Measurements from ENCODE around the gene MAJIN.

MAJIN gene

DNA sequence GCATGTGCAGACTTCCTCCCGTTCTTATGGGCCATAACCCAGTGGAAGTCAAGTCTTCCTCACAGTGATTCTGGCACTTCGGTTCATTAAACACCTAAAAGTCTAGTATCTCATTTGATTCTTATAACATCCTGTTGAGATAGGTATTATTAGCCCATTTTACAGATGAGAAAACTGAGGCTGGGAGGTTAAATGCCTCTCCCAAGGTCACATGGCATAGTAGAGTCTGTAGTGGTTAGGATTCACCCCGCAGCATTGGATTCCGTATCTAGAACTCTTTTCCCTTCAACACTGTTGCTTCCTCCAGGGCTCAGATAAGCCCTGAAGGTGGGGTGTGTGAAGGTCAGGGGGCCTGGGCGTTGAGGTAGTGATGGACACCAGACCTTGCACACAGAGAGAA lies 39.6 kb downstream of the MAJIN start:
- no peak for TF ChIP-seq TOX (CRISPR knock-in tag; IDR thresholded peaks at IDR 0.05; ENCODE audit: borderline replicate concordance)
- TF ChIP-seq, protein P1, sequence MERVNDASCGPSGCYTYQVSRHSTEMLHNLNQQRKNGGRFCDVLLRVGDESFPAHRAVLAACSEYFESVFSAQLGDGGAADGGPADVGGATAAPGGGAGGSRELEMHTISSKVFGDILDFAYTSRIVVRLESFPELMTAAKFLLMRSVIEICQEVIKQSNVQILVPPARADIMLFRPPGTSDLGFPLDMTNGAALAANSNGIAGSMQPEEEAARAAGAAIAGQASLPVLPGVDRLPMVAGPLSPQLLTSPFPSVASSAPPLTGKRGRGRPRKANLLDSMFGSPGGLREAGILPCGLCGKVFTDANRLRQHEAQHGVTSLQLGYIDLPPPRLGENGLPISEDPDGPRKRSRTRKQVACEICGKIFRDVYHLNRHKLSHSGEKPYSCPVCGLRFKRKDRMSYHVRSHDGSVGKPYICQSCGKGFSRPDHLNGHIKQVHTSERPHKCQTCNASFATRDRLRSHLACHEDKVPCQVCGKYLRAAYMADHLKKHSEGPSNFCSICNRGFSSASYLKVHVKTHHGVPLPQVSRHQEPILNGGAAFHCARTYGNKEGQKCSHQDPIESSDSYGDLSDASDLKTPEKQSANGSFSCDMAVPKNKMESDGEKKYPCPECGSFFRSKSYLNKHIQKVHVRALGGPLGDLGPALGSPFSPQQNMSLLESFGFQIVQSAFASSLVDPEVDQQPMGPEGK (CRISPR knock-in tag; IDR thresholded peaks at IDR 0.05; ENCODE audit: borderline replicate concordance) = no peak
- no peak for TF ChIP-seq ARNTL (CRISPR knock-in tag; IDR thresholded peaks at IDR 0.05; ENCODE audit: borderline replicate concordance, low read depth)
- TF ChIP-seq, protein P2, sequence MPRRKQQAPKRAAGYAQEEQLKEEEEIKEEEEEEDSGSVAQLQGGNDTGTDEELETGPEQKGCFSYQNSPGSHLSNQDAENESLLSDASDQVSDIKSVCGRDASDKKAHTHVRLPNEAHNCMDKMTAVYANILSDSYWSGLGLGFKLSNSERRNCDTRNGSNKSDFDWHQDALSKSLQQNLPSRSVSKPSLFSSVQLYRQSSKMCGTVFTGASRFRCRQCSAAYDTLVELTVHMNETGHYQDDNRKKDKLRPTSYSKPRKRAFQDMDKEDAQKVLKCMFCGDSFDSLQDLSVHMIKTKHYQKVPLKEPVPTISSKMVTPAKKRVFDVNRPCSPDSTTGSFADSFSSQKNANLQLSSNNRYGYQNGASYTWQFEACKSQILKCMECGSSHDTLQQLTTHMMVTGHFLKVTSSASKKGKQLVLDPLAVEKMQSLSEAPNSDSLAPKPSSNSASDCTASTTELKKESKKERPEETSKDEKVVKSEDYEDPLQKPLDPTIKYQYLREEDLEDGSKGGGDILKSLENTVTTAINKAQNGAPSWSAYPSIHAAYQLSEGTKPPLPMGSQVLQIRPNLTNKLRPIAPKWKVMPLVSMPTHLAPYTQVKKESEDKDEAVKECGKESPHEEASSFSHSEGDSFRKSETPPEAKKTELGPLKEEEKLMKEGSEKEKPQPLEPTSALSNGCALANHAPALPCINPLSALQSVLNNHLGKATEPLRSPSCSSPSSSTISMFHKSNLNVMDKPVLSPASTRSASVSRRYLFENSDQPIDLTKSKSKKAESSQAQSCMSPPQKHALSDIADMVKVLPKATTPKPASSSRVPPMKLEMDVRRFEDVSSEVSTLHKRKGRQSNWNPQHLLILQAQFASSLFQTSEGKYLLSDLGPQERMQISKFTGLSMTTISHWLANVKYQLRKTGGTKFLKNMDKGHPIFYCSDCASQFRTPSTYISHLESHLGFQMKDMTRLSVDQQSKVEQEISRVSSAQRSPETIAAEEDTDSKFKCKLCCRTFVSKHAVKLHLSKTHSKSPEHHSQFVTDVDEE (CRISPR knock-in tag; IDR thresholded peaks at IDR 0.05) = no peak
- TF ChIP-seq OSR1 (CRISPR knock-in tag; IDR thresholded peaks at IDR 0.05) = no peak
- no peak for TF ChIP-seq ZC3H10 (CRISPR knock-in tag; IDR thresholded peaks at IDR 0.05)
- no peak for TF ChIP-seq ESRRG (CRISPR knock-in tag; IDR thresholded peaks at IDR 0.05)
- TF ChIP-seq CSDC2 (CRISPR knock-in tag; IDR thresholded peaks at IDR 0.05) = no peak
- no peak for TF ChIP-seq POU6F1 (CRISPR knock-in tag; IDR thresholded peaks at IDR 0.05; ENCODE audit: borderline replicate concordance, low read depth)
- no peak for TF ChIP-seq ZFP30 (CRISPR knock-in tag; IDR thresholded peaks at IDR 0.05)
- no peak for TF ChIP-seq TCF4 (CRISPR knock-in tag; IDR thresholded peaks at IDR 0.05; ENCODE audit: borderline replicate concordance)
- no peak for TF ChIP-seq ISL1 (CRISPR knock-in tag; IDR thresholded peaks at IDR 0.05)
- TF ChIP-seq ZNF565 (CRISPR knock-in tag; conservative IDR thresholded peaks at IDR 0.05; ENCODE audit: low read depth) = no peak
- no peak for TF ChIP-seq ZNF70 (CRISPR knock-in tag; IDR thresholded peaks at IDR 0.05)
- TF ChIP-seq, protein P3, sequence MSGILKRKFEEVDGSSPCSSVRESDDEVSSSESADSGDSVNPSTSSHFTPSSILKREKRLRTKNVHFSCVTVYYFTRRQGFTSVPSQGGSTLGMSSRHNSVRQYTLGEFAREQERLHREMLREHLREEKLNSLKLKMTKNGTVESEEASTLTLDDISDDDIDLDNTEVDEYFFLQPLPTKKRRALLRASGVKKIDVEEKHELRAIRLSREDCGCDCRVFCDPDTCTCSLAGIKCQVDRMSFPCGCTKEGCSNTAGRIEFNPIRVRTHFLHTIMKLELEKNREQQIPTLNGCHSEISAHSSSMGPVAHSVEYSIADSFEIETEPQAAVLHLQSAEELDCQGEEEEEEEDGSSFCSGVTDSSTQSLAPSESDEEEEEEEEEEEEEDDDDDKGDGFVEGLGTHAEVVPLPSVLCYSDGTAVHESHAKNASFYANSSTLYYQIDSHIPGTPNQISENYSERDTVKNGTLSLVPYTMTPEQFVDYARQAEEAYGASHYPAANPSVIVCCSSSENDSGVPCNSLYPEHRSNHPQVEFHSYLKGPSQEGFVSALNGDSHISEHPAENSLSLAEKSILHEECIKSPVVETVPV (CRISPR knock-in tag; IDR thresholded peaks at IDR 0.05) = no peak
- no peak for TF ChIP-seq SNAI2 (CRISPR knock-in tag; IDR thresholded peaks at IDR 0.05)
- no peak for TF ChIP-seq BACH2 (CRISPR knock-in tag; IDR thresholded peaks at IDR 0.05; ENCODE audit: borderline replicate concordance)
- TF ChIP-seq GLIS3 (CRISPR knock-in tag; IDR thresholded peaks at IDR 0.05) = no peak
- TF ChIP-seq PPARA (CRISPR knock-in tag; IDR thresholded peaks at IDR 0.05; ENCODE audit: borderline replicate concordance) = no peak
- no peak for ATAC-seq

DNA sequence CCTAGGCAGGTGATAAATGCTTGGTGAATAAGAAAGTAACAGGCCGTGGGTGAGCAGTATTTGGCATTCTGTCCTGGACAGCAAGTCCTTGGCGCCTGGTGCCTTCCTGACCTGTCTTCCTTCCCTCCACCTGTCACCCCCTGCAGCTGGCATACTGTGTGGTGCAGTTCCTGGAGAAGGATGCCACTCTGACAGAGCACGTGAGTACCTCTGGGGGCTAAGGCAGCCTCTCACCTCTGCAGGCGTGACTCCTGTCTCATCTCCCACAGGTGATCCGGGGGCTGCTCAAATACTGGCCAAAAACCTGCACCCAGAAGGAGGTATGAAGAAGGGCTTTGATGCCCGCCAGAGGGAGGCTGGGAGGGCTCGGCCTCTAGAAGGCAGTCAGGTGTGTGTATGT lies 40.6 kb downstream of the MAJIN start:
- no peak for ATAC-seq
- TF ChIP-seq ZFP30 (CRISPR knock-in tag; IDR thresholded peaks at IDR 0.05) = no peak
- no peak for TF ChIP-seq BACH2 (CRISPR knock-in tag; IDR thresholded peaks at IDR 0.05; ENCODE audit: borderline replicate concordance)
- no peak for TF ChIP-seq ZNF8 (CRISPR knock-in tag; IDR thresholded peaks at IDR 0.05)
- no peak for TF ChIP-seq TOX (CRISPR knock-in tag; IDR thresholded peaks at IDR 0.05; ENCODE audit: borderline replicate concordance)
- TF ChIP-seq, protein P2 (CRISPR knock-in tag; IDR thresholded peaks at IDR 0.05) = no peak
- TF ChIP-seq ZNF565 (CRISPR knock-in tag; conservative IDR thresholded peaks at IDR 0.05; ENCODE audit: low read depth) = no peak
- no peak for TF ChIP-seq POU6F1 (CRISPR knock-in tag; IDR thresholded peaks at IDR 0.05; ENCODE audit: borderline replicate concordance, low read depth)
- no peak for TF ChIP-seq SNAI2 (CRISPR knock-in tag; IDR thresholded peaks at IDR 0.05)
- no peak for TF ChIP-seq ISL1 (CRISPR knock-in tag; IDR thresholded peaks at IDR 0.05)
- TF ChIP-seq CSDC2 (CRISPR knock-in tag; IDR thresholded peaks at IDR 0.05) = no peak
- no peak for TF ChIP-seq CREB5 (CRISPR knock-in tag; IDR thresholded peaks at IDR 0.05; ENCODE audit: low read depth)
- TF ChIP-seq RARB (CRISPR knock-in tag; IDR thresholded peaks at IDR 0.05) = no peak
- TF ChIP-seq TCF4 (CRISPR knock-in tag; IDR thresholded peaks at IDR 0.05; ENCODE audit: borderline replicate concordance) = no peak
- TF ChIP-seq ESRRG (CRISPR knock-in tag; IDR thresholded peaks at IDR 0.05) = no peak
- TF ChIP-seq, protein P1 (CRISPR knock-in tag; IDR thresholded peaks at IDR 0.05; ENCODE audit: borderline replicate concordance) = no peak
- no peak for TF ChIP-seq GLIS3 (CRISPR knock-in tag; IDR thresholded peaks at IDR 0.05)
- TF ChIP-seq ZC3H10 (CRISPR knock-in tag; IDR thresholded peaks at IDR 0.05) = no peak
